Neuron (in vitro differentiated cells): ENCODE data around the gene RCCD1.

ENCODE experiments used
- H2AFZ ChIP-seq: one replicate; pipeline ENCODE4 v1.6.1; 2013; ENCODE audit warnings: low read depth, mild to moderate bottlenecking, inconsistent platforms, low read length, moderate library complexity
- H3K27me3 ChIP-seq: one replicate; pipeline ENCODE4 v1.6.1; 2013; ENCODE audit warnings: low read length; ENCODE audit not compliant: insufficient read depth
- H3K36me3 ChIP-seq: one replicate; pipeline ENCODE4 v1.6.1; 2013; ENCODE audit warnings: low read length; ENCODE audit not compliant: insufficient read depth
- H3K4me1 ChIP-seq: one replicate; pipeline ENCODE4 v1.6.1; 2013; ENCODE audit warnings: low read length; ENCODE audit not compliant: insufficient read depth
- H3K4me3 ChIP-seq: 2 replicates; pipeline ENCODE4 v1.5.1; 2013; ENCODE audit warnings: mild to moderate bottlenecking, low read length, moderate library complexity
- H3K9me3 ChIP-seq: one replicate; pipeline ENCODE4 v1.6.1; 2013; ENCODE audit warnings: low read length

RCCD1 gene

DNA sequence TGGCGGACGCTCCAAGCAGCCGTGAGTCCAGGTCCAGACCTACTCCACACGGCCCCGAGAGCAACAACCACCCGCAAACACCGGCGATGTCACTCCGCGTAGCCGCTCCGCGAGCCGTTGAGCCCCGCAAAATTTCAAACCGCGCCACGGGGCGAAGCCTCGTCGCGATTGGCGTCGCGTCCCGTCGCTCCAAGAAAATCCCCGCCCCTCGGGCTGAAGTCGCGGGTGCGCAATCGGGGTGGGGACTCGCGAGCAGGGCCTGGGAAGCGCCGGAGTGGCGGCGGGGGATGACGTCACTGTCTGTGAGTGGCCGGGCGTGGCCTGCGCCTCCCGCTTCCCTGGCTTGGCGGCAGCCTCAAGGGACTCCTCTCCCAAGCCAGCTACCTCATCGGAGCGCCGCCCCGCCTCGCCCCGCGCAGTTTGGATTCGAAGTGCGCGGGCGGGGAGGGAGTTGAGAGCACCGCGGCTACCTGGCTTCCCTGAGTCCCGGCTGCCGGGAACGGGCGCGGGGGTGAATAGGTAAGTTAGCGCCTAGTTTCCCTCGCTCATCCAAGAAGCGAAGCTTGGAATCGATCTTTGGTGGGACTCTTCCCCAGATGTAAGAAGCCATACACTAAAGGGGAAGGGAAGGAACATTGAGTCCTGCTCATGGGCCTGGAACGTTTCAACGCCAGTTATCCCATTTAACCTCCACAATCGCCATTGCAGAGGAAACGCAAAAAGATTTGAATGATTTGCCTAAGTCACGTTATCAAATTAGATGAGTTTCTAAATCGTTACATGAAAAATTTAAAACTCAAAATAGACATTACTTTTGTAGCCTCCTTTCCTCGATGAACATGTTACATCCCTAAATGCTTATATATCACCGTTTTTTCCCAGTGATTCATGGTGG is 40.0 kb downstream of the RCCD1 start, which contains the start of gene PRC1:
Gene PRC1 (minus strand): TSS at position 119 of the 895 bp plus-strand sequence. CDS start 118 bp downstream, at position 1.
- Histone ChIP-seq H3K4me1 (peaks cover 18% of the 10 kb centered on the region), H2AFZ (peak within 1 kb of the TSS; percentile 54), H3K9me3 (no peaks in the 10 kb centered on the region), H3K4me3 (peak within 1 kb of the TSS; percentile 99), H3K27me3 (no peaks in the 10 kb centered on the region), H3K36me3 (peaks cover 31% of the 10 kb centered on the region)

- H3K9me3 ChIP-seq, result no peaks in the 10 kb centered on the region
- peaks cover 60% of the 10 kb centered on the region for H3K36me3 ChIP-seq
- H3K4me1 ChIP-seq, result peaks cover 14% of the 10 kb centered on the region
- H2AFZ ChIP-seq, result no peak overlapping the region
- H3K27me3 ChIP-seq, result no peaks in the 10 kb centered on the region
- H3K4me3 ChIP-seq, result no peak overlapping the region
Observed at GRCh38 chr15:90998737-90999136, 44.1 kb downstream of the RCCD1 start.

- H3K9me3 ChIP-seq, result no peaks in the 10 kb centered on the region
- H3K36me3 ChIP-seq, result peaks cover 76% of the 10 kb centered on the region
- H2AFZ ChIP-seq, result no peak overlapping the region
- H3K4me1 ChIP-seq, result peaks cover 2% of the 10 kb centered on the region
- H3K4me3 ChIP-seq, result no peak overlapping the region
- H3K27me3 ChIP-seq, result no peaks in the 10 kb centered on the region
Observed at GRCh38 chr15:91001209-91001608, 46.5 kb downstream of the RCCD1 start.

GRCh38 chr15:91007266-91007665 is 52.6 kb downstream of the RCCD1 start:
- H3K36me3 ChIP-seq, result peaks cover 74% of the 10 kb centered on the region
- H3K4me1 ChIP-seq, result no peaks in the 10 kb centered on the region
- no peak overlapping the region for H3K4me3 ChIP-seq
- H2AFZ ChIP-seq, result no peak overlapping the region
- no peaks in the 10 kb centered on the region for H3K9me3 ChIP-seq
- no peaks in the 10 kb centered on the region for H3K27me3 ChIP-seq
